Stimulated activated effector memory CD8-positive, alpha-beta T cell treated with anti-CD3 and anti-CD28 coated beads, Interleukin-12 subunit alpha, Interleukin-12 subunit beta, amount 100 ng/mL, for 72 hours (primary cell): ENCODE results near the gene PARP11.
"Not testable (repeated sequence)": the region's sequence is repeated elsewhere in the genome, so short reads cannot be mapped to it uniquely, and the experiment has no call there.

Source experiments
- ATAC-seq: fragments of 150-1000 bp; cut with Tn5 transposase; 2 replicates; pipeline ENCODE4 v1.10.0; 2021
- DNase-seq, 2 donors: peaks; one replicate each; pipeline ENCODE4 v3.0.0; 2021 to 2022; ENCODE audit warnings: low spot score in 2 of 2
- H3K27ac Mint-ChIP-seq: one replicate; pipeline ENCODE4 v1.8.0; 2022; ENCODE audit warnings: mild to moderate bottlenecking, mixed read lengths
- H3K36me3 Mint-ChIP-seq: one replicate; pipeline ENCODE4 v1.8.0; 2022; ENCODE audit warnings: mild to moderate bottlenecking, mixed read lengths
- H3K4me1 Mint-ChIP-seq: one replicate; pipeline ENCODE4 v1.8.0; 2022; ENCODE audit warnings: mixed read lengths
- H3K4me3 Mint-ChIP-seq: one replicate; pipeline ENCODE4 v1.8.0; 2022; ENCODE audit warnings: mild to moderate bottlenecking, mixed read lengths
- H3K9me3 Mint-ChIP-seq: one replicate; pipeline ENCODE4 v1.8.0; 2022; ENCODE audit warnings: mixed read lengths

Gene PARP11

GRCh38 chr12:3841783-3842182, 31.4 kb downstream of the PARP11 start:
- Mint-ChIP-seq H3K27ac (no peak overlapping the region), H3K4me3 (no peak overlapping the region), H3K9me3 (peaks cover under 1% of the 10 kb centered on the region), H3K36me3 (peaks cover 5% of the 10 kb centered on the region), H3K4me1 (peaks cover 27% of the 10 kb centered on the region)
- no peak for ATAC-seq
- DNase-seq = no peak

GRCh38 chr12:3840833-3841232, 32.4 kb downstream of the PARP11 start:
- H3K4me3 Mint-ChIP-seq, H3K27ac Mint-ChIP-seq, ATAC-seq, DNase-seq, H3K9me3 Mint-ChIP-seq, H3K36me3 Mint-ChIP-seq: not testable (repeated sequence)
- peaks cover 34% of the 10 kb centered on the region for H3K4me1 Mint-ChIP-seq

GRCh38 chr12:3839745-3840144, 33.5 kb downstream of the PARP11 start:
- H3K4me3 Mint-ChIP-seq, ATAC-seq, H3K27ac Mint-ChIP-seq, H3K9me3 Mint-ChIP-seq, H3K36me3 Mint-ChIP-seq, DNase-seq: not testable (repeated sequence)
- H3K4me1 Mint-ChIP-seq = peaks cover 41% of the 10 kb centered on the region

GRCh38 chr12:3838701-3839548, 34.3 kb downstream of the PARP11 start:
- H3K9me3 Mint-ChIP-seq, H3K36me3 Mint-ChIP-seq: not testable (repeated sequence)
- DNase-seq (peak in 1 of 2 donors; percentile 7), ATAC-seq (peak; percentile 74)
- Mint-ChIP-seq H3K27ac (peak overlapping the region; percentile 63), H3K4me3 (peak overlapping the region; percentile 60), H3K4me1 (peaks cover 43% of the 10 kb centered on the region)

GRCh38 chr12:3838076-3838475, 35.1 kb downstream of the PARP11 start:
- peak overlapping the region; percentile 60 for H3K4me3 Mint-ChIP-seq
- DNase-seq (no peak), ATAC-seq (no peak)

GRCh38 chr12:3837049-3837448, 36.1 kb downstream of the PARP11 start:
- no peaks in the 10 kb centered on the region for H3K9me3 Mint-ChIP-seq
- H3K36me3 Mint-ChIP-seq = peaks cover 5% of the 10 kb centered on the region
- DNase-seq = no peak
- peak overlapping the region; percentile 40 for H3K27ac Mint-ChIP-seq
- ATAC-seq = no peak
- peak overlapping the region; percentile 60 for H3K4me3 Mint-ChIP-seq
- peaks cover 43% of the 10 kb centered on the region for H3K4me1 Mint-ChIP-seq

More at GRCh38 chr12:3838076-3838475, 35.1 kb downstream of the PARP11 start:
- Mint-ChIP-seq H3K4me1 (peaks cover 46% of the 10 kb centered on the region), H3K27ac (peak overlapping the region; percentile 63), H3K9me3 (no peaks in the 10 kb centered on the region), H3K36me3 (peaks cover 5% of the 10 kb centered on the region)

GRCh38 chr12:3836641-3837040, 36.6 kb downstream of the PARP11 start:
- Mint-ChIP-seq H3K27ac (peak overlapping the region; percentile 40), H3K9me3 (no peaks in the 10 kb centered on the region), H3K36me3 (peaks cover 5% of the 10 kb centered on the region), H3K4me1 (peaks cover 40% of the 10 kb centered on the region), H3K4me3 (no peak overlapping the region)
- DNase-seq = no peak
- ATAC-seq = no peak

- Mint-ChIP-seq H3K36me3 (peaks cover 5% of the 10 kb centered on the region), H3K27ac (no peak overlapping the region), H3K4me3 (no peak overlapping the region), H3K4me1 (peaks cover 40% of the 10 kb centered on the region), H3K9me3 (no peaks in the 10 kb centered on the region)
- DNase-seq (no peak), ATAC-seq (no peak)
Observed at GRCh38 chr12:3835914-3836313, 37.3 kb downstream of the PARP11 start.

- no peak overlapping the region for H3K4me3 Mint-ChIP-seq
- H3K36me3 Mint-ChIP-seq = peaks cover under 1% of the 10 kb centered on the region
- no peak overlapping the region for H3K27ac Mint-ChIP-seq
- peaks cover 40% of the 10 kb centered on the region for H3K4me1 Mint-ChIP-seq
- ATAC-seq (no peak), DNase-seq (no peak)
- no peaks in the 10 kb centered on the region for H3K9me3 Mint-ChIP-seq
Observed at GRCh38 chr12:3834774-3835173, 38.4 kb downstream of the PARP11 start.

GRCh38 chr12:3833670-3834310, 39.4 kb downstream of the PARP11 start:
- Mint-ChIP-seq H3K27ac (no peak overlapping the region), H3K4me1 (peaks cover 40% of the 10 kb centered on the region), H3K9me3 (no peaks in the 10 kb centered on the region)

GRCh38 chr12:3832738-3833137, 40.5 kb downstream of the PARP11 start:
- ATAC-seq (no peak), DNase-seq (no peak)
- peaks cover 16% of the 10 kb centered on the region for H3K36me3 Mint-ChIP-seq
- H3K27ac Mint-ChIP-seq = no peak overlapping the region
- H3K4me1 Mint-ChIP-seq = peaks cover 31% of the 10 kb centered on the region
- H3K9me3 Mint-ChIP-seq = no peaks in the 10 kb centered on the region
- no peak overlapping the region for H3K4me3 Mint-ChIP-seq

More at GRCh38 chr12:3833670-3834310, 39.4 kb downstream of the PARP11 start:
- Mint-ChIP-seq H3K36me3 (peaks cover 9% of the 10 kb centered on the region), H3K4me3 (no peak overlapping the region)
- ATAC-seq = no peak
- no peak for DNase-seq

- no peak overlapping the region for H3K4me3 Mint-ChIP-seq
- H3K27ac Mint-ChIP-seq = no peak overlapping the region
- DNase-seq (no peak), ATAC-seq (no peak)
- no peaks in the 10 kb centered on the region for H3K9me3 Mint-ChIP-seq
- H3K4me1 Mint-ChIP-seq = peaks cover 2% of the 10 kb centered on the region
- H3K36me3 Mint-ChIP-seq = peaks cover 45% of the 10 kb centered on the region
Observed at GRCh38 chr12:3828888-3829287, 44.3 kb downstream of the PARP11 start.

GRCh38 chr12:3827301-3828000, 45.7 kb downstream of the PARP11 start:
- DNase-seq (no peak), ATAC-seq (no peak)
- no peak overlapping the region for H3K27ac Mint-ChIP-seq
- no peak overlapping the region for H3K4me3 Mint-ChIP-seq
- no peaks in the 10 kb centered on the region for H3K9me3 Mint-ChIP-seq
- no peaks in the 10 kb centered on the region for H3K4me1 Mint-ChIP-seq
- H3K36me3 Mint-ChIP-seq = peaks cover 47% of the 10 kb centered on the region

GRCh38 chr12:3821441-3821840, 51.8 kb downstream of the PARP11 start:
- H3K9me3 Mint-ChIP-seq = no peaks in the 10 kb centered on the region
- peaks cover 29% of the 10 kb centered on the region for H3K36me3 Mint-ChIP-seq
- DNase-seq (no peak), ATAC-seq (no peak)
- no peak overlapping the region for H3K27ac Mint-ChIP-seq
- no peaks in the 10 kb centered on the region for H3K4me1 Mint-ChIP-seq
- no peak overlapping the region for H3K4me3 Mint-ChIP-seq

GRCh38 chr12:3820122-3820521, 53.1 kb downstream of the PARP11 start:
- no peaks in the 10 kb centered on the region for H3K4me1 Mint-ChIP-seq
- peaks cover 29% of the 10 kb centered on the region for H3K36me3 Mint-ChIP-seq
- no peak overlapping the region for H3K4me3 Mint-ChIP-seq
- DNase-seq (no peak), ATAC-seq (peak; percentile 87)
- H3K9me3 Mint-ChIP-seq = no peaks in the 10 kb centered on the region
- H3K27ac Mint-ChIP-seq = no peak overlapping the region
